Ecto neural progenitor cell (in vitro differentiated cells): ENCODE measurements around the gene VPS4B.
"Not testable (repeated sequence)": the region's sequence is repeated elsewhere in the genome, so short reads cannot be mapped to it uniquely, and the experiment has no call there.

ENCODE experiments used
- DNase-seq: peaks from one replicate; pipeline ENCODE4 v3.0.0-alpha.2; 2018; ENCODE audit warnings: low spot score

The VPS4B gene

GRCh38 chr18:63367053-63367953, 55.0 kb downstream of the VPS4B start, which contains the start of gene KDSR:
Gene KDSR (minus strand): TSS chr18:63367206. CDS start chr18:63367118, 88 bp downstream.
- DNase-seq: peak; percentile 96

- no peak for DNase-seq
Measured at GRCh38 chr18:63366213-63367052, 55.8 kb downstream of the VPS4B start.

GRCh38 chr18:63365876-63366212, 56.4 kb downstream of the VPS4B start:
- peak; percentile 46 for DNase-seq

GRCh38 chr18:63363951-63364350, 58.3 kb downstream of the VPS4B start:
- DNase-seq: no peak

- DNase-seq: not testable (repeated sequence)
Measured at GRCh38 chr18:63363420-63363819, 58.9 kb downstream of the VPS4B start.

GRCh38 chr18:63356272-63356896, 65.9 kb downstream of the VPS4B start:
- no peak for DNase-seq

- no peak for DNase-seq
Measured at GRCh38 chr18:63350230-63350629, 72.0 kb downstream of the VPS4B start.

GRCh38 chr18:63348508-63349136, 73.7 kb downstream of the VPS4B start:
- no peak for DNase-seq

- no peak for DNase-seq
Measured at GRCh38 chr18:63346480-63347183, 75.6 kb downstream of the VPS4B start.

GRCh38 chr18:63346031-63346430, 76.2 kb downstream of the VPS4B start:
- no peak for DNase-seq

GRCh38 chr18:63344918-63345317, 77.4 kb downstream of the VPS4B start:
- DNase-seq: no peak

- DNase-seq: no peak
Measured at GRCh38 chr18:63344263-63344662, 78.0 kb downstream of the VPS4B start.

- peak; percentile 51 for DNase-seq
Measured at GRCh38 chr18:63342206-63342605, 80.1 kb downstream of the VPS4B start.

- DNase-seq: peak; percentile 61
Measured at GRCh38 chr18:63339920-63340484, 82.3 kb downstream of the VPS4B start.
